Measurements from ENCODE around the gene GOLPH3L. TPM values are rescaled to one million over a fixed set of nuclear protein-coding genes. Genes with fewer than 3 reads are reported as not detected.
"Not testable (repeated sequence)": the region's sequence is repeated elsewhere in the genome, so short reads cannot be mapped to it uniquely, and the experiment has no call there.

Gene GOLPH3L
- 30.2 TPM for total RNA-seq

GRCh38 chr1:150696995-150697927 lies at the start of gene GOLPH3L:
TSS of gene GOLPH3L (minus strand) at chr1:150697154. CDS start at chr1:150694838, 2,316 bp downstream.
- ATAC-seq = peak; percentile 99

- no peak for ATAC-seq
These were observed 33.3 kb upstream of the GOLPH3L start for GRCh38 chr1:150730130-150730721.

DNA sequence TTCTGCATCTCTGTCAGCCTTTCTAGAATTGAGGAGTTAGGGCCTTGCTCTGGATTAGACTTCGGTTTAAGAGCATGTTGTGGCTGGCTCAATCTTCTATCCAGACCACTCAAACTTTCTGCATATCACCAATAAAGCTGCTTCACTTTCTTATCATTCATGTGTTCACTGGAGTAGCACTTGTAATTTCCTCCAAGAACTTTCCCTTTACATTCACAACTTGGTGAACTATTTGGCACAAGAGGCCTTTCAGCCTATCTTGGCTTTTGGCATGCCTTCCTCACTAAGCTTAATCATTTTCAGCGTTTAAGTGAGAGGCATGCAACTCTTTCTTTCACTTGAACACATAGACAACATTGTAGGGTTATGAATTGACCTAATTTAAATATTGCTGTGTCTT lies 27.4 kb upstream of the GOLPH3L start:
- no peak for ATAC-seq

- ATAC-seq = no peak
These were observed 23.7 kb upstream of the GOLPH3L start, which contains the start of gene HORMAD1 for GRCh38 chr1:150720703-150721102. TSS of gene HORMAD1 (minus strand) at chr1:150720895. CDS start at chr1:150719505, 1,390 bp downstream.

GRCh38 chr1:150720098-150720497 lies 23.1 kb upstream of the GOLPH3L start:
- ATAC-seq = no peak

DNA sequence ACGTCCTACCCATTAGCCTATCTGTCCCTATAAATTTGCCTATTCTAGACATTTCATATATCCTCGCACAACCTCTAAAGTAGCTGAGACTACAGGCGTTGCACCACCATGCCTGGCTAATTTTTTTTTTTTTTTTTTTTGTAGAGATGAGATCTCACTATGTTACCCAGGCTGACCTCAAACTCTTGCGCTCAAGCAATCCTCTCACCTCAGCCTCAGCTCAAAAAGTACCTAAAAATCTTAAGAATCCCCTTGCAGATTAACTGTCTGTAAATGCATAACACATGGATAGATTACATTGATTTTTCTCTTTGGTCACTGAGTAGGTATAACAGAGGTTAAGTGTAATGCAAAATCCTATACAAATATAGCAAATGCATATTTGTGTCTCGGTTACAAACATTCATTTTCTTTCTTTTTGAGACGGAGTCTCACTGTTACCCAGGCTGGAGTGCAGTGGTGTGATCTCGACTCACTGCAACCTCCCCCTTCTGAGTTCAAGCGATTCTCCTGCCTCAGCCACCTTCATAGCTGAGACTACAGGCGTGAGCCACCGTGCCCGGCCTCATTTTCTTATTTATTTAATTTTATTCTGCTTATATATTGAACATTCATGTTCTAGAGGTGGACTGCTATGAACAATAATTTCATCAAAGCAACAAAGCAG lies 21.4 kb upstream of the GOLPH3L start:
- ATAC-seq = no peak

DNA sequence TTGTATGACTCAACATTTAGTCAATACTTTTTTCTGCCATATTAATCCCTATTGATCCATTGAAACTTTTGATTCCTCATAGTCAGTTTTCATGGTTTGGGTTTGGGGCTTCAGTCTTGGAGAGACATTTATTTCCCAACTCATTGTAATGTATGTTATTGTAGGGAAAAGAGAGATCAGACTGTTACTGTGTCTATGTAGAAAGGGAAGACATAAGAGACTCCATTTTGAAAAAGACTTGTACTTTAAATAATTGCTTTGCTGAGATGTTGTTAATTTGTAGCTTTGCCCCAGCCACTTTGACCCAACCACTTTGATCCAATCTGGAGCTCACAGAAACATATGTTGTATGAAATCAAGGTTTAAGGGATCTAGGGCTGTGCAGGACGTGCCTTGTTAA lies 12.1 kb upstream of the GOLPH3L start:
- ATAC-seq = not testable (repeated sequence)

- ATAC-seq = no peak
These were observed 11.6 kb upstream of the GOLPH3L start for GRCh38 chr1:150708595-150708994.

GRCh38 chr1:150706091-150706490 lies 9.1 kb upstream of the GOLPH3L start:
- ATAC-seq = no peak

DNA sequence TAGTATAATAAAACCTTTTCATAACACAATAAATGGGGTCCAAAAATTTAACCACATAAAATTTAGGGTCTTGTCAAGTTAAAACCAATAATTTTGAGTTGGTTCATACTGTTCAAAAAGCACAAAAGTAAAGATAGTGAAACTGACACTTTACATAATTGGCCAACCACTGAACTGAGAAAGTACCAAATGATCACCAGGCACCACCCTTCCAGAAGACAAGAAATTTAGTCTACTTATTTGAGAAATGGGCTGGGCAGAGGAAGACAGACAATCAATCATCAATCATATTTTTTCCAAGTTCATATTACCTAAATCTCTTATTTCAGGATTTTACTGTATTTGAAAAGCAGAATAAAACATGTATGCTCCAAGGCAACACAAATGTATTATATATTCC lies 6.5 kb upstream of the GOLPH3L start:
- no peak for ATAC-seq

- no peak for ATAC-seq
These were observed 364 bp downstream of the GOLPH3L start for GRCh38 chr1:150696590-150696989.

- peak; percentile 20 for ATAC-seq
These were observed 792 bp downstream of the GOLPH3L start for GRCh38 chr1:150696162-150696561.

DNA sequence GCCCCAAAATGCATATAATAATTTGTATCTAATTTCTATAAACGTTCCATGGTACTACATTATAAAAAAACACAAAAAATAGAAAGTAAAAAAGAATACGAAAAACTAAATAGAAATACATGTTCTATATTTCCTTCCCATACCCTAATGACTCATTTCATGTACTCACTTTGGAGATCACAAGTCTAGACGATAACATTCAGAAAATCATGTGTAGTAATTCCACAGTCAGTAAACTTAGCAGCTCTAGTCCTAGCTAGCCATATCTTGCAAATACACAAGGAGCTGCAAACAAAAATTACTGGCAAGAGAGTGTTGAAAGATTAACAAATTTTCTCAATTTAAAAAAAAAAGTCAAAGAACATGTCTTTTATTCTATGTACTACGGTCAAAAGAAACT lies 1.4 kb downstream of the GOLPH3L start:
- peak; percentile 27 for ATAC-seq

DNA sequence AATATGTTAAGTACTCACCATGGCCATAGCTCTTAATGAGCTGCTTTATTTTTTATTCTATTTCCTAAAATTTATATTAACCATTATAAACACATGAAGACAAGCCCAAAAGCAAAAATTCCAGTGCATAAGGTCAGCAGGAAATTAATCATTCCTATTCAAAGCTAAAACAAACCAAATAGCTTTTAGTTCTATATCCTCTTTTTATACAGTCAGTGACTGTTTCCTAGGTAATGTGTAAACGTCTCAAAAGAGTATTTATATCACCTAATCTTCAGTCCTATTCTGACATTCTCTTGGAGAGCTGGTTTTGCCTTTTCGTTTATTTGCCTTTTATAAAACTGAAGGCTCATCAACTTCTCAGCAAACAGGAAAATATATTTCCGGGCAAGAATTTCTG lies 4.2 kb downstream of the GOLPH3L start:
- ATAC-seq = no peak

DNA sequence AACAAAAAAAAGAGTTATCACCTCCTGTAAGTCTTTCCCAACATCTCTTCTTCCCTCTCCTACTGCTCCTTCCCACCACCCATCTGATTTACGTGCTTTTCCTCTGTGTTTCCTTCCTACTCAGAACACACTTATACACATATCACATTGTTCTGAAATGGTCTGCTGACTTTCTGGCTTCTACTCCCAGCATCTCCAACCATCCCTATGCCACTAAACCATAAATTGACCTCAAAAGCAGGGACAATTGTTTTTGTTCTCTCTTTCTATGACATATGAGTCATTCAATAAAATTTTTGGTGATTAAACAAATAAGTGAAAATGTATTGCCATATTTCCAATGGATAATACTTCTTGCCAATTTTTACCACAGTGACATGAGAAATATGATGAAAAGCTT lies 8.2 kb downstream of the GOLPH3L start:
- ATAC-seq = no peak

- ATAC-seq = no peak
These were observed 10.7 kb downstream of the GOLPH3L start for GRCh38 chr1:150686275-150686674.

DNA sequence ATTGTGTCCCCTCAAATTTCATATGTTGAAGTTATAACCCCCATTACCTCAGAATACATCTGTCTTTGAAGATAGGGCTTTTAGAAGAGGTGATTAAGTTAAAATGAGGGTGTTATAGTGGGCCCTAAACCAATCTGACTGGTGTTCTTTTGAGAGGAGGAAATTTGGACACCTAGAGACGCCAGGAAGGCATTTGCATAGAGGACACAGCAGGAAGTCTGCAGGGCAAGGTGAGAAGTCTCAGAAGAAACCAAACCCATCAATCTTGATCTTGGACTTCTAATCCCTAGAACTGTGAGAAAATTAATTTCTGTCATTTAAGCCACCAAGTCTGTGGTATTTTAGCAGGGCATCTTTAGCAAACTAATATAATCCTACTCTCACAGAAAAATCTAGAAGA lies 13.0 kb downstream of the GOLPH3L start:
- peak; percentile 36 for ATAC-seq

GRCh38 chr1:150678988-150679387 lies 18.0 kb downstream of the GOLPH3L start:
- no peak for ATAC-seq

GRCh38 chr1:150674881-150675280 lies 22.1 kb downstream of the GOLPH3L start:
- ATAC-seq = no peak

- ATAC-seq = no peak
These were observed 33.6 kb downstream of the GOLPH3L start for GRCh38 chr1:150663321-150663720.

DNA sequence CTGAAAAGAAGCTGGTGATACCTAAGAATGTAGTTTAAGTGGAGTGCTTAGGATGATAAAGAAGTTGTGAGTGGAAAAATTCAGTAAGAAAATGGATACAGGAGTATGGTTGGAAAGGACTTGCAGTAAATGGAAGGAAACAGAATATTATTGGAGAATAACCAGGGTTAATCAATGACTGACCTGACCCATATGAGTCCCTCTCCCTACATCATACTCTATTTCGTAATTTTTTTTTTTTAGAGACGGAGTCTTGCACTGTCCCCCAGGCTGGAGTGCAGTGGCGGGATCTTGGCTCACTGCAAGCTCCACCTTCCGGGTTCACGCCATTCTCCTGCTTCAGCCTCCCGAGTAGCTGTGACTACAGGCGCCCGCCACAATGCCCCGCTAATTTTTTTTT lies 34.1 kb downstream of the GOLPH3L start:
- ATAC-seq = no peak

DNA sequence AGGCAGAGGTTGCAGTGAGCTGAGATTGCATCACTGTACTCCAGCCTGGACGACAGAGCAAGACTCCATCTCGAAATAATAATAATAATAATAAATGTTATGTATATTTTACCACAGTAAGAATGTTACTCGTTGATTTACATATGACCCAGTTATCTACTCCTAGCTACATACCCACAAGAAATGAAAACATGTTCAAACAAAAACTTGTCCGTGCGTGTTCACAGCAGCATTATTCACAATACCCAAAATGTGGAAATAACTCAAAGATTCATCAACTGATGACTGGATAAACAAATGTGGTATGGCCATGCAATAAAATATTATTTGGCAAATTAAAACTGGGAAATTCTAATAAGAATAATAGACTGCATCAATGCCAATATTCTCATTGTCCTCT lies 35.8 kb downstream of the GOLPH3L start:
- peak; percentile 60 for ATAC-seq

DNA sequence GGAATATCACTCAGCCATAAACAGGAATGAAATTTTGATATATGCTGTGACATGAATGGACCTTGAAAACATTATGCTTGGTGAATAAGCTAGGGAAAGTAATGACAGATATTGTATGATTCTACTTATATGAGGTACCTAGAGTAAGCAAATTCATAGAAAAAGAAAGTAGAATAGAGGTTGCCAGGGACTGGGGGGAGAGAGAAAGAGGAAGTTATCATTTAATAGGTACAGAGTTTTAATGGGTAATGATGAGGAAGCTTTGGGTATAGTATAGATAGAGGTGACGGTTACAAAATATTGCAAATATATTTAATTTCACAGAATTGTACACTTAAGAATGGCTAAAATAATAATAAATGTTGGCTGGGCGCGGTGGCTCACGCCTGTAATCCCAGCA lies 36.4 kb downstream of the GOLPH3L start:
- ATAC-seq = no peak
